Astrocyte (in vitro differentiated cells and primary cell): ENCODE data around the gene RAB31.

ENCODE experiments used
- CTCF ChIP-seq: IDR thresholded peaks from 2 replicates; pipeline ENCODE4 v1.5.1; 2011; ENCODE audit warnings: low read depth, mild to moderate bottlenecking, inconsistent platforms, low read length, moderate library complexity; ENCODE audit not compliant: insufficient read depth
- EZH2 ChIP-seq: IDR thresholded peaks from 2 replicates; pipeline ENCODE4 v1.6.1; 2012; ENCODE audit warnings: mild to moderate bottlenecking, low read length, inconsistent platforms; ENCODE audit not compliant: insufficient read depth

- TF ChIP-seq CTCF (no peak), EZH2 (no peak)
Measured at GRCh38 chr18:9831723-9832199, 123.7 kb downstream of the RAB31 start.
